Liver (tissue), 9 donors: ENCODE data around the gene STX12. TPM values are rescaled to one million over a fixed set of nuclear protein-coding genes. Genes with fewer than 3 reads are reported as not detected.

Experiments used
- DNase-seq: peaks from one replicate; pipeline ENCODE4 v3.0.0-alpha.2; 2017; ENCODE audit warnings: low spot score
- H3K27ac ChIP-seq, 2 donors: one replicate each; pipeline ENCODE4 v1.7.0; 2013; ENCODE audit warnings: inconsistent platforms in 2 of 2, low read length in 2 of 2, control low read depth in 1 of 2, low read depth in 1 of 2, mild to moderate bottlenecking in 1 of 2
- H3K27me3 ChIP-seq, 4 donors: one replicate each; pipeline versions ENCODE4 v1.6.1 to v1.7.0; 2013; ENCODE audit warnings: low read length in 3 of 4, inconsistent platforms in 1 of 4, mild to moderate bottlenecking in 1 of 4, moderate library complexity in 1 of 4; ENCODE audit not compliant: control insufficient read depth in 4 of 4, insufficient read depth in 4 of 4
- H3K36me3 ChIP-seq, 4 donors: one replicate each; pipeline versions ENCODE4 v1.6.1 to v1.7.0; 2013; ENCODE audit warnings: low read length in 3 of 4, mild to moderate bottlenecking in 3 of 4, low read depth in 1 of 4, moderate library complexity in 1 of 4; ENCODE audit not compliant: control insufficient read depth in 4 of 4, insufficient read depth in 3 of 4
- H3K4me1 ChIP-seq, 4 donors: one replicate each; pipeline versions ENCODE4 v1.6.1 to v1.7.0; 2013; ENCODE audit warnings: low read length in 3 of 4, mild to moderate bottlenecking in 3 of 4, moderate library complexity in 1 of 4; ENCODE audit not compliant: control insufficient read depth in 4 of 4, insufficient read depth in 4 of 4
- H3K4me3 ChIP-seq, 3 donors: one replicate each; pipeline versions ENCODE4 v1.6.1 to v1.7.0; 2013; ENCODE audit warnings: low read length in 3 of 3, control low read depth in 1 of 3, low read depth in 1 of 3, mild to moderate bottlenecking in 1 of 3
- H3K9ac ChIP-seq, 2 donors: one replicate each; pipeline ENCODE4 v1.7.0; 2013; ENCODE audit warnings: low read length in 2 of 2, mild to moderate bottlenecking in 2 of 2, moderate library complexity in 2 of 2, control low read depth in 1 of 2, low read depth in 1 of 2
- H3K9me3 ChIP-seq, 4 donors: one replicate each; pipeline versions ENCODE4 v1.6.1 to v1.7.0; 2013; ENCODE audit warnings: low read length in 3 of 4; ENCODE audit not compliant: control insufficient read depth in 4 of 4
- ATF3 ChIP-seq: IDR thresholded peaks from 2 replicates; pipeline ENCODE4 v1.6.1; 2016; ENCODE audit warnings: antibody characterized with exemption
- CTCF ChIP-seq: fragments of 150-350 bp; IDR thresholded peaks from 2 replicates; pipeline ENCODE4 v1.5.1; 2017; ENCODE audit warnings: improper control_type of control experiment, low read depth, low read length; ENCODE audit not compliant: missing input control
- FOXA1 ChIP-seq: IDR thresholded peaks from 2 replicates; pipeline ENCODE4 v1.6.1; 2016; ENCODE audit warnings: antibody characterized with exemption
- FOXA2 ChIP-seq: IDR thresholded peaks from 2 replicates; pipeline ENCODE4 v1.6.1; 2016; ENCODE audit warnings: antibody characterized with exemption
- GABPA ChIP-seq, 2 donors: IDR thresholded peaks in 1 of 2; conservative IDR thresholded peaks in 1 of 2; 2 replicates each; pipeline ENCODE4 v1.6.1; 2016; ENCODE audit warnings: antibody characterized with exemption in 2 of 2, mild to moderate bottlenecking in 1 of 2, moderate library complexity in 1 of 2
- HNF4A ChIP-seq, 2 donors: conservative IDR thresholded peaks; 2 replicates each; pipeline ENCODE4 v1.6.1; 2016; ENCODE audit warnings: antibody characterized with exemption in 2 of 2, mild to moderate bottlenecking in 2 of 2
- HNF4G ChIP-seq: IDR thresholded peaks from 2 replicates; pipeline ENCODE4 v1.6.1; 2016; ENCODE audit warnings: antibody characterized with exemption
- JUND ChIP-seq, 2 donors: IDR thresholded peaks; 2 replicates each; pipeline ENCODE4 v1.6.1; 2016; ENCODE audit warnings: antibody characterized with exemption in 2 of 2
- NR2F2 ChIP-seq: IDR thresholded peaks from 2 replicates; pipeline ENCODE4 v1.6.1; 2016; ENCODE audit warnings: antibody characterized with exemption
- RAD21 ChIP-seq, 2 donors: IDR thresholded peaks; 2 replicates each; pipeline ENCODE4 v1.6.1; 2016; ENCODE audit warnings: antibody characterized with exemption in 2 of 2, mild to moderate bottlenecking in 2 of 2
- REST ChIP-seq: IDR thresholded peaks from 2 replicates; pipeline ENCODE4 v1.6.1; 2016; ENCODE audit warnings: antibody characterized with exemption, mild to moderate bottlenecking
- SP1 ChIP-seq: IDR thresholded peaks from 2 replicates; pipeline ENCODE4 v1.6.1; 2018; ENCODE audit warnings: antibody characterized with exemption, mild to moderate bottlenecking
- TAF1 ChIP-seq: conservative IDR thresholded peaks from 2 replicates; pipeline ENCODE4 v1.6.1; 2016; ENCODE audit warnings: antibody characterized with exemption, mild to moderate bottlenecking
- YY1 ChIP-seq: IDR thresholded peaks from 2 replicates; pipeline ENCODE4 v1.6.1; 2016; ENCODE audit warnings: antibody characterized with exemption, mild to moderate bottlenecking
- WGBS: extraction: QIAGEN DNeasy Blood & Tissue Kit; methylation state at CpG from one replicate; pipeline ENCODE4 v1.1.7; 2013; 5-methylcytosine and 5-hydroxymethylcytosine counted together
- polyA plus RNA-seq, 2 donors: library from polyadenylated mRNA; stranded (reverse) in 1 of 2; unstranded in 1 of 2; fragments of 200-250 nt in 1 of 2; fragments of >200 nt in 1 of 2; fragmentation: Nextera tagmentation in 1 of 2; extraction: Ambion mirVana in 1 of 2; gene quantifications; one replicate each; pipeline versions ENCODE4 v1.2.1 to v1.2.3, GENCODE V29; 2013 to 2015
- total RNA-seq, 2 donors: library from RNA; depleted of rRNA; stranded (reverse); fragments of >200 nt; gene quantifications; one replicate each; pipeline ENCODE4 v1.2.3, GENCODE V29; 2014
- donor health status: healthy.
- donor health status: healthy.
- donor health status: healthy.
- donor health status: healthy.
- donor health status: healthy.

Gene STX12
- total and polyA plus RNA-seq, 4 donors, result 10.0 to 23.3 (median 13.7) TPM

- H3K27ac ChIP-seq, result no peak overlapping the region
- no peaks in the 10 kb centered on the region for H3K27me3 ChIP-seq
- H3K4me3 ChIP-seq, result no peak overlapping the region
- H3K9me3 ChIP-seq, result no peaks in the 10 kb centered on the region
- TF ChIP-seq TAF1 (no peak), ATF3 (no peak), HNF4A (conservative IDR thresholded peaks at IDR 0.05) (no peak), HNF4G (no peak), JUND (IDR thresholded peaks at IDR 0.05) (no peak), FOXA1 (no peak), GABPA (IDR thresholded peaks at IDR 0.05 in 1 of 2, conservative IDR thresholded peaks at IDR 0.05 in 1 of 2) (no peak)
- peaks cover 5 to 31% (median 20%) of the 10 kb centered on the region in 4 donors for H3K36me3 ChIP-seq
- no peak for DNase-seq
- no peaks in the 10 kb centered on the region for H3K4me1 ChIP-seq
- no peak overlapping the region for H3K9ac ChIP-seq
- 91% methylated on average over 5 of the region's 5 CpGs for WGBS
Measured at GRCh38 chr1:27744556-27744955, 28.5 kb upstream of the STX12 start.

GRCh38 chr1:27745466-27745865 is 27.6 kb upstream of the STX12 start:
- no peak overlapping the region for H3K27ac ChIP-seq
- no peak for TF ChIP-seq TAF1
- TF ChIP-seq RAD21 (IDR thresholded peaks at IDR 0.05), result no peak
- no peak for TF ChIP-seq FOXA1
- TF ChIP-seq YY1, result no peak
- no peak for TF ChIP-seq SP1
- no peak for TF ChIP-seq ATF3
- TF ChIP-seq NR2F2, result no peak
- no peak for TF ChIP-seq HNF4A (conservative IDR thresholded peaks at IDR 0.05)
- no peak for TF ChIP-seq FOXA2
- TF ChIP-seq REST, result no peak
- no peak for TF ChIP-seq CTCF
- no peaks in the 10 kb centered on the region for H3K9me3 ChIP-seq
- no peaks in the 10 kb centered on the region for H3K27me3 ChIP-seq
- no peak overlapping the region for H3K4me3 ChIP-seq
- H3K36me3 ChIP-seq, result peaks cover 5 to 38% (median 29%) of the 10 kb centered on the region in 4 donors
- H3K4me1 ChIP-seq, result no peaks in the 10 kb centered on the region
- WGBS, result 93% methylated on average over 4 of the region's 4 CpGs
- DNase-seq, result no peak
- no peak overlapping the region for H3K9ac ChIP-seq
